NCI-H446 (cell line): Measurements from ENCODE around the gene CCNB1IP1.
"Not testable (repeated sequence)": the region's sequence is repeated elsewhere in the genome, so short reads cannot be mapped to it uniquely, and the experiment has no call there.

Experiments
- DNase-seq, 2 experiments: peaks; one replicate each; lab custom pipeline; 2025; lab: John Stamatoyannopoulos, UW

CCNB1IP1 gene

GRCh38 chr14:20332431-20332787 lies 670 bp downstream of the CCNB1IP1 start:
- DNase-seq, result no peak

GRCh38 chr14:20331053-20331613 lies 1.9 kb downstream of the CCNB1IP1 start:
- no peak for DNase-seq

DNA sequence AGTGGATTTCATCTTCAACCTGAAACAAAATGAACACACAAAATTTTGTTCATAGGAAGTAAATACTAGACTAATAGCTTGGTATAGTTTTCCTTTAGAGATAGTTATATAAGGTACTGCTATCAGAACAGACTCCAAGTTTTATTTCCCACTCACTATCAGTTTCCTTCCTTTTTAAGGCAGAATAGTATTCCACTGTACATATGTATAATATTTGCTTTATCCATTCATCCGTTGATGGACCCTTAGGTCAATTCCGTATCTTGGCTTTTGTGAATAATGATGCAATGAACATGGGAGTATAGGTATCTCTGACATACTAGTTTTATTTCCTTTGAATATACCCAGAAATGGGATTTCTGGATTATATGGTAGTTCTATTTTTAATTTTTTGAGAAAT lies 3.7 kb downstream of the CCNB1IP1 start:
- DNase-seq, result no peak

DNA sequence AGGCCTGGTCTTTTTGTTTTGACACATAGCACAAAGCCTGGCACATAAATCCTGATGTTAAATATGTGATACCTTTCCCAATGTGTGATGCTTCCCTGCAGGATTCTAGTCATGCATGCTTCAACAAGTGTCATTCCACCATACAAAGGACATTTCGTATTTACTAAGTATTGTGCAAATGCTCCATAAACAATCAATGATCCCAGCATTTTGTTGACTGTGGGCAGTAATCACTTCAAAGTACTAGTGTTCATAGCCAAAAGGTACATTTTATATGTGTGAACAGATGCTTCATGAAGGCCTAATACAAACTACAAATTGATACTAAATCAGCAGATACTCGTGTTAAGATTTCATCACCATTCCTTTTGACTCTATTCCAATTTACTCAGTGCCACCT lies 4.4 kb downstream of the CCNB1IP1 start:
- no peak for DNase-seq

DNA sequence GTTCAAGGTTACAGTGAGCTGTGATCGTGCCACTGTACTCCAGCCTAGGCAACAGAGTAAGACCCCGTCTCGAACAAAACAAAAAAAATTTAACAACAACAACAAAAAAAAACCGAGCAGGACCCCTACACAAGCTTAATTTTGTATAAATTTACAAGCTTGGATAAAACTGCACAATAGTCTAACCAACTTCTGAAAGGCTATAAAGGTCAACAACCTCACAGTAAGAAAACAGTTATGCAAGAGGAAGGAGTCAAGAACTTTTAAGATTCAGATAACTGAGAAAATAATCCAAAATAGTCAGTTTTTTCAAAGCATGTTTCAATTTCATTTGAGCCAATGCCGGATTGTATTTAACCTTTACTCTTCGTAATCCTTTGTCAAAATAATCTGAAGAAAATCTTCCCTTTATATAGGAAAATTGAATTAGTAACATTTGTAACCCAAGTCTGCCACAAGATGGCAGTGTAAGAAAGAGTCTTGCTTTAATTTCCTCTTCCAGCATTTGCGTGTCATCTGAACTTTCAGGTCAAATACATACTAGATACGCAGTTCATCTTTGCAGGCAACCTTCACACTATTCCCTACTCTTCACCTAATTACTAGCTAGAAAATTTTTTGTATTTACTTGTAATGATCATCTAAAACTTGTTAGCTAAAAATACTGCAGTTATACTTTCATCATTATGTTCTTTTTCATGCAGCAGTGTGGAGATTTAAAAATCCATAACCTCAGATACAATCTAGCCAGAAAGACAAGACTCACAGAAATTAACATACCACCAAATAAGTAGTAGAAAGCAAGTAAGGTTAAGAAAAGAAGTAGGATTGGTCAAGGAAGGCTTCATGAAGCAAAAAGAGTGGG lies 5.8 kb downstream of the CCNB1IP1 start:
- DNase-seq, result peak; percentile 59 to 75

GRCh38 chr14:20317720-20318119 lies 15.4 kb downstream of the CCNB1IP1 start:
- DNase-seq, result no peak

DNA sequence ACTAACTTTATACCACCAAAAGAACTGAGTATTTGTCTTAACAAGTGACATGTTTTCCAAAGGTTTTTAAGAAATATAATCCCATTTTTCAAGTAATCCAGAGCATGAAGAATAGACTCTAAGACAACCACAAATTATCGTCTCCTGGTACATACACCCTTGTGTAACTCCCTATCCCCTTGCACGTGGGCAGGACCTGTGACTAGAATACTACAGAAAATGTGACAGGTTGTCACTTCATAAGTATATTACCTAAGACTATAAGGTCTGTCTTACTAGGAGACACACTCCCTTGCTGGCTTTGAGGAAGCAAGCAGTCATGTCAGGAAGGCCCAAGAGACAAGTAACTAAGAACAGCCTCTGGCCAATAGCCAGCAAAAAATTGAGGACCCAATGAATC lies 19.1 kb downstream of the CCNB1IP1 start:
- no peak for DNase-seq

DNA sequence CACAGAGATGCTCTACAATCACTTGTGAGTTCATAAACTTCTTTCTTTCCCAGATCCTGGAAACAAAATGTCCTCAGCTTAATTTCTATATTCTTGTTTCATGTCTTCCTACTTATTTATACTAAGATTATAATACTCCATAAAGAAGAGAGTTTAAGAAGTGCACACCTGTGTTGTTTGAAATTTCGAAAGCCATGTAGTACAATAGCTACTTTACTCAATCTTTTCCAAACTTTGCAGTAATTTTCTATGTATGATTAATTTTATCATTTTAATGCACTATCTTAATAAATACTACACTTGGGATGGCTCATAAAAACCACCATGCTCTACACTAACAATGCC lies 27.0 kb downstream of the CCNB1IP1 start:
- DNase-seq, result no peak

- peak; percentile 81 to 90 for DNase-seq
Observed at GRCh38 chr14:20305265-20306078, 27.6 kb downstream of the CCNB1IP1 start, which contains the start of gene TTC5. TTC5 (minus strand) TSS chr14:20305951; CDS start chr14:20305937, 14 bp downstream.

DNA sequence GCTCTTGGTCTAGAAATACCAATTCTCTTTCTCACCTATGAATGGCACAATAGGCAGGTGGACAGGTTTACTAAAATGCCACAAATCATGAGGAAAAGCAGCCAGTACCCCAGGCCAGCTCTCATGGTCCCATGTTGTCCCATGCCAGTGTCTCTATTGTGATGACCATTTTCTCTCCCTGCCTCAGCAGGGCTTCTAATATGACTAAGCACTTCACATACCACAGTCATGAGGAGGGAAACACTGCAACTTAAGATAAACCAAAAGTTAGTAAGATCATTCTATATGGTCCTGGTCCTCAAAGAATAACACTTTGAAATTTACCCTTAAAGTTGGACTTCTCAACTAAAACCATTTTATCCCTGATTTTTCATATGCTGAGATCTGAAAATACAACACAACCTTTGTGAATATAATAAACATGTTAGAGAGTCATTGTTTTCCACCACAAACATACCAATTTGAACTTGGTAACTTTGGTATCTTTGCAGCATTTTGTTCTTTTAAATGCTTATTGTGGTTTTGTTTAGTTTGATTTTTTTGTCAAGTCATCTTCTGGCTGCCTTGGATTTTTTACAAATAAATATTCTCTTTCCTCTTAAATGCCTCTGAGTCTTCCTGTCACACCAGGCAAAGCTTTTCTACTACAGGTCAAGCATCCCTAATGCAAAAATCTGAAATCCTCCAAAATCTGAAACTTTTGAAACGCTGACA lies 30.9 kb downstream of the CCNB1IP1 start:
- DNase-seq, result no peak

DNA sequence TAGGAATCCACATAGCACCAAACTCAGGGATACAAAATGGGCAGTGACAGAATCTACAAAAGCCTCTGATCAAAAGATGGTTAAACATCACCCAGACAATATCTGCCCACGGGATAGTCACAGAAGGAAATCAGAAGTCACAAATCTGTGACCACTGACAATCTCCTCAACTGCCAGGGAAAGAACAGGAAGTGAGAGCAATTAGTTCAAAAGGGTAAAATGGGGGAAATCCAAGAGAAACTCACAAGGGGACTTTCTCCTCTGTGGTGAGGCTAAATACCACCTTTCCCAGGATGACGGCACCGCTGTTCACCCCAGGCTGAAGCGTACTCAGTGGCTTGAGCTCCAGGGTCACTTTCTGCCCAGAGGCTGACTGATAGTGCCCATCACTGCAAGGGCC lies 38.0 kb downstream of the CCNB1IP1 start:
- no peak for DNase-seq

DNA sequence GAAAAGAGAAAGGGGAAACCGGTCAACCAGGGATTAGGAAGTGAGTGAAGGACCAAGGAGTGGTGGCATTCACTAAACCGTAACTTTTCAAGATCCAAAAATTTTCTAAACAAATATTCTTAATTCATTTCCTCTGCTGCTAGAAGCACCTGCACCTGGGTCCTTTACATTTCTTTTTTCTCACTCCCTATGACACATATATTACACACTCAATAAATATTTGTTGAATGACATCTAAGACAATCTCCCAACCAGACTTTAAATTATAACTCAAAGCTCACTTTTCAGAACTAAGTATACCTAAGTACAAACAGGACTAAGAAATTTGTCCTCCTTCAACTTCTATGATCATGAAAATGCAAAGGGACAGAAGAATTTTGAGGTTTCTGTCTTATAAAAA lies 38.4 kb downstream of the CCNB1IP1 start:
- DNase-seq, result no peak

- DNase-seq, result not testable (repeated sequence)
Observed at GRCh38 chr14:20281998-20282397, 51.1 kb downstream of the CCNB1IP1 start.

GRCh38 chr14:20280265-20280664 lies 52.8 kb downstream of the CCNB1IP1 start:
- not testable (repeated sequence) for DNase-seq

DNA sequence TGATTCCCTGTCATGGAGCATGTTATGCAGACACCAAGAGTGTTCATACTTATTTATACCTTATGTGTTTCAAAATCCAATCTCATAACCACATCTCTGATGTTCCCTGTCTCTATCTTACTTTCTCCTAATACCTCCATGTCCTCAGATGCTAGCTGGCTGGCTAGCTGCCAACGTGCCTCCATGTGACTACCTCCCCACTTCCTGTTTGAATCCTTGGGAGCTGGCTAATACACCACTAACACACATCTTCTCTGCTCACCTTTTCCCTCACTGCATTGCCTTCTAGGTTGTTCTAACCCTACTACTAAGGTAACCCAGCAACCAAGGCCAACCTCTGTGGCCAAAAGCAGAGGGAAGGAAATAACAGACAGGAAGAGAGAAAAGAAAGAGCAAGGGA lies 54.7 kb downstream of the CCNB1IP1 start:
- no peak for DNase-seq

DNA sequence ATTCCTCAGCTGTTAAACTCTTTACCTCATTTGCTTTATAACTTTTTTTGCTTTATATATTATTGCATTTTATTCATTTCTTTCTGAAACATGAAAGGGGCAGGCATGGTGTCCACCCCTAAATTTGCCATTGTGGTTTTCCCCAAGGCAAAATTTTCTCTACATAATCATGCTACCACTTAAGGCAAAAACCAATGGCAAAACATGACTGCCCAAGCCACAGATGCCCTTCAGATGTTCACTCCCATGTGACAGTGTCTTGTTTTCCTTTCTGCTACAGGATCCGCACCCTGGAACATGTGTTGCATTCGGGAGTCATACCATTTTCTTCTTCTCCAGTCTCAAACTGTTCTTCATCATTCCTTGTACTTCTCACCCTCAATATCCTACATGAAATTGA lies 55.7 kb downstream of the CCNB1IP1 start:
- DNase-seq, result no peak

GRCh38 chr14:20274062-20274461 lies 59.0 kb downstream of the CCNB1IP1 start:
- DNase-seq, result no peak

DNA sequence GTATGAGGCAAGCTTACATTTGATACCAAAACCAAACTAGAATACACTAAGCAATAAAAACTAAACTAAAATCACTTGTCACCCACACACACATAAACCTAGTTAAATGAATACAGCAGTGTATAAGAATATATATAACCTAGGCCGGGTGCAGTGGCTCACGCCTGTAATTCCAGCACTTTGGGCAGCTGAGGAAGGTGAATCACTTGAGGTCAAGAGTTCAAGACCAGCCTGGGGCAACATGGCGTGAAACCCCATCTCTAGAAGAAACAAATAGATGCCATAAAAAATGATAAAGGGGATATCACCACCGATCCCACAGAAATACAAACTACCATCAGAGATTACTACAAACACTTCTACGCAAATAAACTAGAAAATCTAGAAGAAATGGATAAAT lies 68.7 kb downstream of the CCNB1IP1 start:
- DNase-seq, result not testable (repeated sequence)

DNA sequence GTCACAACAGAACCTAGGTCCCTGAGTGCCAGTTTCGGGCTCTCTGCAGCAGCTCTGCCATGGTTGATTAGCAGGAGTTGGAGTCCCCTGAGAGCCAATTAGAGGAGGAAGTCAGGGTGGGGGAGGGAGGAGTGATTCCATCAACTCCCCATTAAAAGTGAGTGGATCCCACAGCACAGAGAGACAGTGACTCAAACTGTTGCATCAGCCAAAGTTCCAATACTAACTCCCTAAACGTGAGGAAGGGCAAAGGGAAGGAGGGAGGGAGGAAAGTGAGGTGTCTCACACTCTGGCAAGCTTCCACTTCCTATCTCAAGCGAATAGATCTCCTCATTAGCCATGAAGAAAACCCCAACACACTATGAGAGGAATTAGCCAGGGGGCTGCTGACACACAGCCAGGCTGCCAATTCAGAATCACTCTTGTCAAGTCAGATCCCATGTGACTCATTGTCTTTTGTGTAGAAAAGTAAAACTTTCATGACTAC lies 70.4 kb downstream of the CCNB1IP1 start:
- no peak for DNase-seq
